Fibroblast of skin of abdomen (primary cell): Measurements from ENCODE around the gene ABHD14A.

Source experiments
- DNase-seq: peaks from one replicate; pipeline ENCODE4 v3.0.0-alpha.2; 2013

The ABHD14A gene

DNA sequence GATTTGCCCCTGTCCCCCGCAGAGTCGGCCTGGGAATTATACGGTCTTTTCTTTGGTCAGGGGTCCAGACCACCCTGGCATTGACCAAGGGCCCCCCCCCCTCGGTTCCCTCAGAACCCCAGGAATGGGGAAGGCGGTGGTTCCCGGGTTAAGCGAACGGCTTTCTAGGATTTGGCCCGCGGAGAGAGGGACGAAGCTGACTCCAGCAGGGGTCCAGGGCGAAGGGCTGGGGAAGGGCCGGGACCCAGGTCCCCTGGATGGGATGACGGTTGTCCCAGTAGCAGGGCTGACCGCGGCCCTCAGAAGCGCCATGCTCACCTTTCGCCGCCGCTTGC lies 33.4 kb upstream of the ABHD14A start:
- no peak for DNase-seq

DNA sequence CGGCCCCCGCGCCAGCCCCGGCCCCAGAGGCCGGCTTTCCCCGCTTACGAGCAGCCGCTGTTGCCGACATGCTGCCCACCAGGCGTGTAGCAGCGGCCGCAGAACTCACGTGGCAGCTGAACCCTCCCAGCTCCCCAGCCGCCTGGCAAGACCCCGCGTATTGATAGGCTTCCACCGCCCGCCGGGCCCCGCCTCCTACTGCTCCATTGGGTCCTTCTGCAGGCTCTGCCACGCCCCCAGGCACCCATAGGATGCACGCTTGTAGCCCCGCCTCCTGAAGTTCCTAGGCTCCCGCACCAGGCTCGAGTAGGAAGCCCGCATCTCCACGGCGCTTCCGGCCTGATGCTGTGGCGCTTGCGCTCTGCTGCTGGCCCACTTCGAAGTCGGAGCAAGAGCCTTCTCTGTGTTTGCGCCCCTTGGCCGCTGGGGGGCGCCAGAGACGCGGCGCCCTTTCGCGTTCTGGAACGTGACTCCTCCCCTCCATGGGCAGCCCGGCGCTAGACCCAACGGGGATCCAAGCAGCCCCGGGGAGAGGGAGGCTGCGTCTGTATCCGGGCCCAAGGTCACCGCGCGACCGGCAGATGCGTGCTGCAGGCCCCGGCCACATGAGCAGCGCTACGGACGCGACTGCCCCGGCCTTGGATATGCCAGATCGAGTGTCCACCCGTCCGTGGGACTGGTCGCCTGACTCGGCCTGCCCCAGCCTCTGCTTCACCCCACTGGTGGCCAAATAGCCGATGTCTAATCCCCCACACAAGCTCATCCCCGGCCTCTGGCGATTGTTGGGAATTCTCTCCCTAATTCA lies 32.9 kb upstream of the ABHD14A start, which contains the start of the genes PARP3 and RRP9:
Gene PARP3 (plus strand): TSS at position 566 of the 805 bp plus-strand sequence. CDS start 993 bp downstream, outside the sequence.
Gene RRP9 (minus strand): TSS at position 107 of the 805 bp plus-strand sequence. CDS start 37 bp downstream, at position 70.
- peak; percentile 100 for DNase-seq

DNA sequence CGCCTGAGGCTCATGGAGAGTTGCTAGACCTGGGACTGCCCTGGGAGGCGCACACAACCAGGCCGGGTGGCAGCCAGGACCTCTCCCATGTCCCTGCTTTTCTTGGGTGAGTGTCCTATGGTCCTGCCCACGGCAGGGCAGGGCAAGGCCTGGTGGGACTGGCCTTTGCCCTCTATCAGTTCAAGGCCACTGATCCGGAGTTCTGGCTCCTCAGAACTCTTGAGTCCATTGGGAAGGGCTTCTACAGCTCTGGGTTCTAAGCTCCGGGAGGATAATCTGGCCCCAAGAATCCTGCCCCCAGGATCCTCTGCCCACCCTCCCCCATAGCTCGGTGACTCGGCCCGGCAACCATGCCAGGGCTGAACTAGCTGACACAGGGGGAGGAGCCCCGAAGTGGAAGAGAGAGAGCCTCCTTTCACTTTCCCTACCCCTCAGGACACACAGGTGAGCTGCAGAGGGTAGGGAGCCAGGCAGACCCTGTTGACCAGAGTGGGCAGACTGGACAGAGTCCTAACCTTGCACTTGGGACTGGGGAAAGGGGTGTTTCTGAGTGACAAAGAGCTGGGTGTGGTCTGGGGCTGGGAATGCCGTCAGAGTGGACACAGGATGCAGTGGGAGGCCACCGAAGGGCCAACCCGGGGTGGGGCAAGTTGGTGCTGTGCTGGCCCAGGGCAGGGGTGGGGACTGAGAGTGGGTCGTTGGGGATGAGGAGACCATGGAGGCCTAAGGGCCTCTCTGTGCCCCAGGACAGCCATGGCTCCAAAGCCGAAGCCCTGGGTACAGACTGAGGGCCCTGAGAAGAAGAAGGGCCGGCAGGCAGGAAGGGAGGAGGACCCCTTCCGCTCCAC lies 32.0 kb upstream of the ABHD14A start:
- DNase-seq: peak; percentile 56

DNA sequence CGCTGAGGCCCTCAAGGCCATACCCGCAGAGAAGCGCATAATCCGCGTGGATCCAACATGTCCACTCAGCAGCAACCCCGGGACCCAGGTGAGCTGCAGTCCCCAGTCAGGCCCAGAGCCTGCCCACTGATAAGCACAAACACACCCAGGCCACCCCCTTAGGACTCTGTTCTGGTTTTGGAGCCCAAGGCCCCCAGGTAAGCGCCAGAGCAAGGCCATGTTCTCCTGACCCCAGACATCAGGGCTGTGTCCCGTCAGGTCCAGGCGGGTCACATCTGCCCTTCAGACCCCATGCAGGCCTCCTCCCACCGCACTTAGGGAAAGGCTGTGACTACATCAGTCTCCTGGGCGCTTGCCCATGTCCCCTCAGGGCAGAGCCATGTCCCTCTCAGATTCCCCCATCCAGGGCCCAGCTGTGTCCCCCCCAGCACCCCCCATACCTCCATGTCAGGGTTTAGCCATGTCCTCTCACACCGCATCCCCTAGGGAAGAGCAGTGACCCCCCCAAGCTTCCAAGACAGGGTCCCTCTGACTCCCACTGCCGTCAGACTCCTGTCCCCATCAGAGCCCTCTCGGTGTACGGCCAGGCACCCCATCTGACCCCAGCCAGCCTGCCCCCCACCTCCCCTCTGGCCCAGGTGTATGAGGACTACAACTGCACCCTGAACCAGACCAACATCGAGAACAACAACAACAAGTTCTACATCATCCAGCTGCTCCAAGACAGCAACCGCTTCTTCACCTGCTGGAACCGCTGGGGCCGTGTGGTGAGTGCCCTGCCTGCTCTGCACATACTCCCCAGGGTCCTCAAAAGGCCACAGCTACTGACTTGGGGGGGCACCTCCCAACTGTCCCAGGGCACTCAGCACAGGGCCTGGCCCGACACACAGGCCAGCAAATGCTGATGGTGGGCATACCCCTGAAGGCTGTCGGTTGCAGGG lies 31.1 kb upstream of the ABHD14A start:
- no peak for DNase-seq

DNA sequence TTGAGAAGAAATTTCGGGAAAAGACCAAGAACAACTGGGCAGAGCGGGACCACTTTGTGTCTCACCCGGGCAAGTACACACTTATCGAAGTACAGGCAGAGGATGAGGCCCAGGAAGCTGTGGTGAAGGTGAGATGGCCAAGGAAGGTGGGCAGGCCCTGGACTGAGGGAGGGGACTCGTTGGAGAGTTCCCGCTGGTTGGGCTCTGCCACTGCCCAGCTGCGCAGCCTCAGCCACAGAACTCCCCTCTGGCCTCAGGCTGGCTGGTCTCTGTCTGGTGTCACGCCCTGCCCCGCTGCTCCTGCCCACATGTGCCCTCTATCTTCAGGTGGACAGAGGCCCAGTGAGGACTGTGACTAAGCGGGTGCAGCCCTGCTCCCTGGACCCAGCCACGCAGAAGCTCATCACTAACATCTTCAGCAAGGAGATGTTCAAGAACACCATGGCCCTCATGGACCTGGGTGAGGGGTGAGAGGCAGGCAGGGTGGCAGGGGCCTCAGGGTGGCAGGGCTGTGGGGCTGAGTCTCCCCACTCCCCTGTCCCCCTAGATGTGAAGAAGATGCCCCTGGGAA lies 30.3 kb upstream of the ABHD14A start:
- DNase-seq: no peak

DNA sequence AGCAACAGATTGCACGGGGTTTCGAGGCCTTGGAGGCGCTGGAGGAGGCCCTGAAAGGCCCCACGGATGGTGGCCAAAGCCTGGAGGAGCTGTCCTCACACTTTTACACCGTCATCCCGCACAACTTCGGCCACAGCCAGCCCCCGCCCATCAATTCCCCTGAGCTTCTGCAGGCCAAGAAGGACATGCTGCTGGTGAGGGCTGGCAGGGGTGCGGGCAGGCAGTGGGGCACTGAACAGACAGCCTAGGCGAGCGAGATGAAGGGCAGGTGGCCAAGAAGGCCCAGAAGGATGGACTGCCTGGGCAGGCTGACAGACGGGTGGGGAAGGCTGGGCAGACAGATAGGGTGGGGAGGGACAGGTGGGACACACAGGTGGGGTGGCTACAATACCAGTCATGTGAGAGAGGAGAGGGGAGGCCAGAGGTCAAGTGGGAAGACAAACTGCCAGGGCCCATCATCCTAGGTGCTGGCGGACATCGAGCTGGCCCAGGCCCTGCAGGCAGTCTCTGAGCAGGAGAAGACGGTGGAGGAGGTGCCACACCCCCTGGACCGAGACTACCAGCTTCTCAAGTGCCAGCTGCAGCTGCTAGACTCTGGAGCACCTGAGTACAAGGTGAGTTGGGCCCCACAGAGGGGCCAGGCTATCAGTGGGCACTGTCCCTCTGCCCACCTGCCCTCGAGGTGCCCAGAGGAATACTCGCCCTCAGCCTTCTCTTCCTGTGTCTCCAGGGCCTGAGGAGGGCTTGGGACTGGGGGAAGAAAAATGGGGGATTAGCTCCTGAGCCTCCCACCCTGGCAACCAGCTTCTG lies 29.6 kb upstream of the ABHD14A start:
- DNase-seq: no peak

DNA sequence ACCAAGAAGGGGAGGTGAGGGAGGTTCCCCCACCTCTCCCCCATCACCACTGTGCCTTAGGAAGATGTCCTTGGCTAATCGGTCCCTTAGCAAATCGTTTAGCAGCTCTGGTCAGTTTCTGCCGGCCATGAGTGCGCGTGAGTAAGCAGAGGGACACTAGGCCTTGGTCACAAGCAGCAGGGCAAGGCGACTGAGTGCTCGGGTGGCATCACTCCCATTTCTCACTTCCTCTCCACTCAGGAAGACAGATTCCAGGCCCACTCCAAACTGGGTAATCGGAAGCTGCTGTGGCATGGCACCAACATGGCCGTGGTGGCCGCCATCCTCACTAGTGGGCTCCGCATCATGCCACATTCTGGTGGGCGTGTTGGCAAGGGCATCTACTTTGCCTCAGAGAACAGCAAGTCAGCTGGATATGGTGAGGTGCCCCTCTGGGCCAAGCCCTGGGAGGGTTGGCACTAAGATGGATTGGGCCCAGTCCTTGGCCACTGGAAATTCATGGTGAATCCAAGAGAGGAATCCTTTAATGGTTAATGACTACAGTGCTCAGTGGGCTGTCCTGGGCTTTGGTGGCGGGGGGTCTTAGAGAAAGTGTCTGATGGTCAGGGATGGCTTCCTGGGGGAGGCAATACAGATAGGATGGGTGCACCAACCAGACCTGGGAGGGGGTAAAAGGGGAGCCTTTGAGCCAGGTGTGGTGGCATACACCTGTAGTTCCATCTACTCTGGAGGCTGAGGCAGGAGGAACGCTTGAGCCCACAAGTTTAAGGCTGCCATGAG lies 28.7 kb upstream of the ABHD14A start:
- no peak for DNase-seq

DNA sequence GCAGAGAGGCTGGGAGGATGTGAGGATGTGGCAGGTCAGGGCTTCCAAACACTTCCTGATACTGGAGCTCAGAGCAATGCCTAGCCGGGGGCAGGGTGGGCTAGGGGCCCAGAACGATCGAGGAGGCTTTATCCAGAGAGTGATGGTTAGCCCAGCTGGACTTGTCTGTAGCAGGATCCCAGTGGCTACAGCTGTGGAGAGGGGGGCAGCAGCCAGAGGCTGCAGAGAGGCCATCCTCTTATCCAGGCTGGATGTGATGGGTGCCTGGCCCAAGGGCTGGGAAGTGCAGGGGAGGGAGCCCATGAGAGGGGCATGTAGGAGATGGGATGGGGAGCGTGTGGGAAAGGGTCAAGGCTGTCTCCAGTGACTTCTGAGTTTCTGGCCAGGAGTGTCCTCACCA lies 28.1 kb upstream of the ABHD14A start:
- no peak for DNase-seq

DNA sequence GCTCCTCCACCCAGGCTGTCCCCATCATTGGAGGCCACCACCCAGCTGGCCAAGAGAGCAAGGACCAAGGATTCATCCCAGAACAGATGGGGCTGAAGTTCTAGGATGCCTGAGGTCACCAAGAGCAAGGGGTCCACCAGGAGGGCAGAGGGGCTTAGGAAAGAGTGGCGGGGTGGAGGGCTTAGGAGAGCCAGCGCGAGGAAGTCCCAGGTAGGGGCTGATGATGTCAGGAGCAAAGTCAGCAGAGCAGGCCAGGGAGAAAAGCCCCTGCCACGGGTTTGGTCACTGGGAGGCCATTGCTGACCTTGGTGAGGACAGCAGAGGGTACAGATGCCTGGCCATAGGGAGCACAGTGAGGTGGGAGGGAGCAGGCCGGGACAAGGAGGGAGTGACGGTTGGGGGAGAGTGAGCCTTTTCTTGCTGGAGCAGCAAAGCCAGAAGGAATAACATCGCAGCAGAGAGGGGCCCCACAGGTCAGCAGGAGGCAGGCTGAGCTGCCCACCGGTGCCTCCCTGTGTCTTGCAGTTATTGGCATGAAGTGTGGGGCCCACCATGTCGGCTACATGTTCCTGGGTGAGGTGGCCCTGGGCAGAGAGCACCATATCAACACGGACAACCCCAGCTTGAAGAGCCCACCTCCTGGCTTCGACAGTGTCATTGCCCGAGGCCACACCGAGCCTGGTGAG lies 27.5 kb upstream of the ABHD14A start:
- DNase-seq: no peak

DNA sequence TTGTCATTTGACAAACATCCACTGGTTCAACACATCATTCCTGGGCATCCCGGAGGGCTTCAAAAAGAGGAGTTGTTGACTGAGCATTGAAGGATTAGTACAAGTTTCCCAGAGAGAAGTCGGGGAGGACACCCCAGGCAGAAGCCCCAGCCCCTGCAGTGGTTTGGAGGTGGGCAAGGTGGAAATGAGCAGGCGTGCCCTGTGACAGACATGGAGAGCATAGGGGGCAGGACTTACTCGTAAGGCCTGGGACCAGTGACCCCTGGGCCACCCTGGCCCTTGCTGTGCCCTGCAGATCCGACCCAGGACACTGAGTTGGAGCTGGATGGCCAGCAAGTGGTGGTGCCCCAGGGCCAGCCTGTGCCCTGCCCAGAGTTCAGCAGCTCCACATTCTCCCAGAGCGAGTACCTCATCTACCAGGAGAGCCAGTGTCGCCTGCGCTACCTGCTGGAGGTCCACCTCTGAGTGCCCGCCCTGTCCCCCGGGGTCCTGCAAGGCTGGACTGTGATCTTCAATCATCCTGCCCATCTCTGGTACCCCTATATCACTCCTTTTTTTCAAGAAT lies 26.8 kb upstream of the ABHD14A start:
- no peak for DNase-seq

DNA sequence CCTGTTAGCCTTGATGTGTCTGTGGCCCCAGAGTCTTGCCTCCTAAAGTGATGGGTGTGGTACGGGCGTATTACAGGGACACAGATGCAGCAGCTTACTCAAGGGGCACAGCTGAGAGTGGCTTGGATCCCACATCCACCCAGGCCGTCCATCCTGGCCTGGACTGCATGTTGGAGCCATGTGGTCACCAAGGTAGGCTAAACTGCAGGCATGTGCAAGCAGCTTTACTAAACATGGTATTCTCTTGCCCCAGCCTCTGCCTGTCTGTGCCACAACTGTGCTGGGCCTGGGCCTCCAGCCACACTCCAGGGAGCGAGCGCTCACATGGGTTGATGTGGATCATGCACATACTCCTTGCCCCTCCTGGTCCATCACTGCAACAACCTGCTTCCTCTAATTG lies 25.7 kb upstream of the ABHD14A start:
- no peak for DNase-seq

DNA sequence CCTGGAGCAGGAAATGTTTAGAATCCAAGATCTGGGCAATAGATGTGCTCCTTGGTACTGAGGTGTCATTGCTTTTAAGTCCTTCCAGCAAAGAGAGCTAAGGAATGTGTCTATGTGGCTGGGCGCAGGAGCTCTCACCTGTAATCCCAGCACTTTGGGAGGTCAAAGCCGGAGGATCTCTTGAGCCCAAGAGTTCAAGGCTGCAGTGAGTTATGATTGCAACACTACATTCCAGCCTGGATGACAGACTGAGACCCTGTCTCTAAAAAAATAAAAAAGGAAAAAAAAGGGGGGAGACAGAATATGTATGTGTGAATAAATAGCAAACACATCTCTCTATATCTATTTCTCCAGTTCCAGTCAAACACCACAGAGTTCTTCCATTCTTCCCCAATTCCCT lies 24.0 kb upstream of the ABHD14A start:
- no peak for DNase-seq

DNA sequence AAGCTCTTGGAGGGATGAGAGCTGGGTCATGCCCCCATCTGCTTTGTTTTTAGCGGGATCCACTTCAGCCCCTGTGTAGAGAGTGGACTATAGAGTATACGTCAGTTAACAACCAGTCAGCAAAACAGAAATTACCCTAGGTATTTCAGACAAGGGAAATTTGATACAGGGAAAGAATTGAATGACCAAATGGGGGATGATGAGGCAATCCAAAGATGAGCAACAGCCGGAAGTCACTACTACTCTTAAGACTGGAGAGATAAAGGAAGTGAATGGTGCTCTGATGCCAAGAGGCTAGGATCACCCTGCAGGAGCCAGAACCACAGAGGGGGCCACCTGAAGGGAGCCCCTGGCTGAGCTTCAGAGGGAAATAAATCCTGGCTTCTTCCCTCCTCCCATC lies 21.4 kb upstream of the ABHD14A start:
- DNase-seq: peak; percentile 65

DNA sequence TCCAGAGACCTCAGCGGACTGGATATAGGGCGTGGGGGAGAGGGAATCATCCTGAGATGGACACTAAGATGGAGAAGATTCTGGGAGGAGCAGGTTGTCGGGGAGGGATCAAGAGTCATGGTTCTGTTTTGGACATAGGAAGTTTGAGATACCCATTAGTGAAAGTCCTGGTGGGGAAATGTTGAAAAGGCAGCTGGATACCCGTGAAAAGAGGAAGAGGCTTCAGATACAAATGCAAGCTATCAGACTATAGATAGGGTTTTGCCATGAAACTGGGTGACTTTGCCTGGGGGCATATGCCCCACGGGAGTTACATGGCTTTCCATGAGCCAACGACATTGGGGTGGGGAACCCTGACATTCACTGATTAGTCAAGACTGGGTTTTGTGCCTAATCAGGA lies 20.8 kb upstream of the ABHD14A start:
- DNase-seq: no peak

DNA sequence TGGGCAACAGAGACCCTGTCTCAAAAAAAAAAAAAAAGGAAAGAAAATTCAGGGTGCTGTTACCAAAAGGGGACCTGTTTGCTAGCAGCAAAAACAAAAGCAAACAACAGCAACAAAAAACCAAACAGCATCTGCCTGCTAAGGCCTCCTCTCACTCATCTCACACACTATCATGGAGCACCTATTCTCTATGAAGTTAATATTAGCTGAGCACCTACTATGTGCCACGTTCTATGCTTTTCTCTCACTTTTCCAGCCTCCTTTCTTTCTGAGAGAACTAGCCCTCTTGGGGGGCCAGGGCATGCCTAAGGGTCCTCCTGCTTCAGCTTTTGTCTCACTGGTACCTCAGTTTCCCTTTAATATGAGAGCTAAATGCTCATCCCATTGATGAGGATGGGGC lies 20.2 kb upstream of the ABHD14A start:
- DNase-seq: no peak

DNA sequence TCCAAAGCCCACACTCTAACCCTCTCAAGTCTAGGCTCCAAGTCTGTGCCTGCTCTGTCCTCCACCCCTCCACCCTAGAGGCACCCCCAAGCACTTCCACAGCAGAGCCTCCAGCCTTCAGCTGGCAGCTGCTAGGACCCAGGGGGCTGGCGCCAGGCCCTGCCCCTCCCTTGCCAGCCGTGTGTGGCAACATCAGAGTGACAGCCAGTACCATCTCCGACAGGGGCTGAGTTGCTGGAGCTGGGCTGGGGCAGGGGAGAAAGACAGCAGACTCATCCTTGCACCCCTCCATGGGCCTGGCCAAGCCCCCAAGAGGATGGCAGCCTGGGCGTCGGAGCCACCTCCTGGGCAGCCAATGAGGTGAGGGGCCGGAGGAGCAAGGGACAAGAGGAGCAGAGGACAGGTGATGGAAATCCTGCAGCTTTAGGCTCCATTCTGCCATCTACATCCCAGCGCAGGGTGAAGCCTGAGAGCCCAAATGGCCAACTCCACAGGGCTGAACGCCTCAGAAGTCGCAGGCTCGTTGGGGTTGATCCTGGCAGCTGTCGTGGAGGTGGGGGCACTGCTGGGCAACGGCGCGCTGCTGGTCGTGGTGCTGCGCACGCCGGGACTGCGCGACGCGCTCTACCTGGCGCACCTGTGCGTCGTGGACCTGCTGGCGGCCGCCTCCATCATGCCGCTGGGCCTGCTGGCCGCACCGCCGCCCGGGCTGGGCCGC lies 19.5 kb upstream of the ABHD14A start, which contains the start of gene GPR62:
Gene GPR62 (plus strand): TSS at position 207 of the 718 bp plus-strand sequence. CDS start 272 bp downstream, at position 479.
- DNase-seq: no peak

DNA sequence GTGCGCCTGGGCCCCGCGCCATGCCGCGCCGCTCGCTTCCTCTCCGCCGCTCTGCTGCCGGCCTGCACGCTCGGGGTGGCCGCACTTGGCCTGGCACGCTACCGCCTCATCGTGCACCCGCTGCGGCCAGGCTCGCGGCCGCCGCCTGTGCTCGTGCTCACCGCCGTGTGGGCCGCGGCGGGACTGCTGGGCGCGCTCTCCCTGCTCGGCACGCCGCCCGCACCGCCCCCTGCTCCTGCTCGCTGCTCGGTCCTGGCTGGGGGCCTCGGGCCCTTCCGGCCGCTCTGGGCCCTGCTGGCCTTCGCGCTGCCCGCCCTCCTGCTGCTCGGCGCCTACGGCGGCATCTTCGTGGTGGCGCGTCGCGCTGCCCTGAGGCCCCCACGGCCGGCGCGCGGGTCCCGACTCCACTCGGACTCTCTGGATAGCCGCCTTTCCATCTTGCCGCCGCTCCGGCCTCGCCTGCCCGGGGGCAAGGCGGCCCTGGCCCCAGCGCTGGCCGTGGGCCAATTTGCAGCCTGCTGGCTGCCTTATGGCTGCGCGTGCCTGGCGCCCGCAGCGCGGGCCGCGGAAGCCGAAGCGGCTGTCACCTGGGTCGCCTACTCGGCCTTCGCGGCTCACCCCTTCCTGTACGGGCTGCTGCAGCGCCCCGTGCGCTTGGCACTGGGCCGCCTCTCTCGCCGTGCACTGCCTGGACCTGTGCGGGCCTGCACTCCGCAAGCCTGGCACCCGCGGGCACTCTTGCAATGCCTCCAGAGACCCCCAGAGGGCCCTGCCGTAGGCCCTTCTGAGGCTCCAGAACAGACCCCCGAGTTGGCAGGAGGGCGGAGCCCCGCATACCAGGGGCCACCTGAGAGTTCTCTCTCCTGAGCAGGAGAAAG lies 18.7 kb upstream of the ABHD14A start:
- peak; percentile 45 for DNase-seq
